Measurements from ENCODE around the gene CACNA2D3.

DNA sequence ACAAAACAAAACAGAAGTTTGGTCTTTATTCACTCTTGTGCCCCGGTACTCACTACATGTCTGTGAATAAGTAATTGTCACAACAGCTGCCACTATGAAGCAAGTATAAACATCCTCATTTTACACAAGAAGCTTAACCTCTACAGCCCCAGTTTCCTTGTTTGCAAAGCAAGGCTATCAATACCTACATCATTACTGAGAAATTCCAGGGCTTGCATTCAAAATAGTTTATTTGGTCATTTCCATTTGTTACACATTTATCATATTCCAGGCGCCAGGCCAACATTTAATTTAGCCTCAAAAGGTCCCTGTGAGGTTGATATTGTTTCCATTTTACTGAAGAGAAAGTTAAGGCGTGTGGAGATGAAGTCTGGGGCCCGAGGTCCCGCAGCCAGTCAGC lies 966.9 kb downstream of the CACNA2D3 start:
- TF ChIP-seq EZH2phosphoT487 (conservative IDR thresholded peaks at IDR 0.05; ENCODE audit: low read length), result no peak
- TF ChIP-seq, protein P1, sequence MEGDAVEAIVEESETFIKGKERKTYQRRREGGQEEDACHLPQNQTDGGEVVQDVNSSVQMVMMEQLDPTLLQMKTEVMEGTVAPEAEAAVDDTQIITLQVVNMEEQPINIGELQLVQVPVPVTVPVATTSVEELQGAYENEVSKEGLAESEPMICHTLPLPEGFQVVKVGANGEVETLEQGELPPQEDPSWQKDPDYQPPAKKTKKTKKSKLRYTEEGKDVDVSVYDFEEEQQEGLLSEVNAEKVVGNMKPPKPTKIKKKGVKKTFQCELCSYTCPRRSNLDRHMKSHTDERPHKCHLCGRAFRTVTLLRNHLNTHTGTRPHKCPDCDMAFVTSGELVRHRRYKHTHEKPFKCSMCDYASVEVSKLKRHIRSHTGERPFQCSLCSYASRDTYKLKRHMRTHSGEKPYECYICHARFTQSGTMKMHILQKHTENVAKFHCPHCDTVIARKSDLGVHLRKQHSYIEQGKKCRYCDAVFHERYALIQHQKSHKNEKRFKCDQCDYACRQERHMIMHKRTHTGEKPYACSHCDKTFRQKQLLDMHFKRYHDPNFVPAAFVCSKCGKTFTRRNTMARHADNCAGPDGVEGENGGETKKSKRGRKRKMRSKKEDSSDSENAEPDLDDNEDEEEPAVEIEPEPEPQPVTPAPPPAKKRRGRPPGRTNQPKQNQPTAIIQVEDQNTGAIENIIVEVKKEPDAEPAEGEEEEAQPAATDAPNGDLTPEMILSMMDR (IDR thresholded peaks at IDR 0.05; ENCODE audit: insufficient read depth, low read length, poor library complexity, severe bottlenecking), result no peak

All from SU-DHL-6 (cell line).